Activated CD8-positive, alpha-beta T cell treated with anti-CD3 and anti-CD28 coated beads for 36 hours (primary cell): ENCODE data around the gene CTNNAL1. TPM values are rescaled to one million over a fixed set of nuclear protein-coding genes. Genes with fewer than 3 reads are reported as not detected.

Source experiments
- ATAC-seq: fragments of 200-7000 bp; cut with Tn5 transposase; one replicate; pipeline ENCODE4 v1.10.0; 2021; ENCODE audit warnings: mild to moderate bottlenecking, moderate library complexity
- CTCF ChIA-PET: fragments of 350-600 bp; sonication (Branson Sonifier 250); formaldehyde crosslinking; loops from one replicate; lab custom pipeline; 2021; ENCODE audit warnings: antibody characterized with exemption; lab: Charles Lee
- POLR2A ChIA-PET: fragments of 350-600 bp; sonication (Branson Sonifier 250); formaldehyde crosslinking; loops from one replicate; lab custom pipeline; 2021; ENCODE audit warnings: antibody characterized with exemption; lab: Charles Lee
- DNase-seq: peaks from one replicate; pipeline ENCODE4 v3.0.0-alpha.2; 2020
- H3K27ac Mint-ChIP-seq: one replicate; pipeline ENCODE4 v1.8.0; 2021; ENCODE audit warnings: mild to moderate bottlenecking, mixed read lengths
- H3K27me3 Mint-ChIP-seq: one replicate; pipeline ENCODE4 v1.8.0; 2021; ENCODE audit warnings: mixed read lengths
- H3K36me3 Mint-ChIP-seq: one replicate; pipeline ENCODE4 v1.8.0; 2021; ENCODE audit warnings: low read depth, mixed read lengths
- H3K4me1 Mint-ChIP-seq: one replicate; pipeline ENCODE4 v1.8.0; 2021; ENCODE audit warnings: low read depth, mixed read lengths
- H3K4me3 Mint-ChIP-seq: one replicate; pipeline ENCODE4 v1.8.0; 2021; ENCODE audit warnings: mild to moderate bottlenecking, moderate library complexity, mixed read lengths
- H3K9me3 Mint-ChIP-seq: one replicate; pipeline ENCODE4 v1.8.0; 2021; ENCODE audit warnings: mixed read lengths
- CTCF ChIP-seq: fragments of 200-600 bp; IDR thresholded peaks from one replicate; pipeline ENCODE4 v1.8.0; 2022; ENCODE audit warnings: antibody characterized with exemption, mild to moderate bottlenecking
- intact Hi-C: fragments of 100-400 bp; cut with micrococcal nuclease; formaldehyde crosslinking; loops from one replicate; pipeline ENCODE4 v1.10.0; 2022
- total RNA-seq, 2 experiments: library from RNA; stranded (reverse); gene quantifications; one replicate each; pipeline ENCODE4 v1.2.3, GENCODE V29; 2021

Gene CTNNAL1
- total RNA-seq, 2 experiments from 2014 or later, result 24.1 to 26.0 TPM

- CTCF ChIA-PET, result no interaction called here
- H3K4me3 Mint-ChIP-seq, result no peak overlapping the region
- H3K27ac Mint-ChIP-seq, result no peak overlapping the region
- TF ChIP-seq CTCF, result no peak
- peaks cover 10% of the 10 kb centered on the region for H3K9me3 Mint-ChIP-seq
- no peaks in the 10 kb centered on the region for H3K27me3 Mint-ChIP-seq
- H3K36me3 Mint-ChIP-seq, result peaks cover 21% of the 10 kb centered on the region
- POLR2A ChIA-PET, result no interaction called here
- peaks cover 7% of the 10 kb centered on the region for H3K4me1 Mint-ChIP-seq
- intact Hi-C loops, result no loop called here
- DNase-seq (no peak), ATAC-seq (no peak)
Observed at GRCh38 chr9:109001275-109001676, 12.0 kb downstream of the CTNNAL1 start.

- peaks cover 7% of the 10 kb centered on the region for H3K36me3 Mint-ChIP-seq
- intact Hi-C loops, result no loop called here
- no peak for TF ChIP-seq CTCF
- ChIA-PET CTCF (no interaction called here), POLR2A (interaction anchor here (1.0 kb wide), 1 partner anchor 13 kb away, joined by 3 read pairs; no protein-coding TSS in a partner anchor)
- DNase-seq (no peak), ATAC-seq (no peak)
- H3K9me3 Mint-ChIP-seq, result no peaks in the 10 kb centered on the region
- no peaks in the 10 kb centered on the region for H3K27me3 Mint-ChIP-seq
- no peak overlapping the region for H3K4me3 Mint-ChIP-seq
- H3K27ac Mint-ChIP-seq, result no peak overlapping the region
- H3K4me1 Mint-ChIP-seq, result peaks cover 10% of the 10 kb centered on the region
Observed at GRCh38 chr9:108997112-108997511, 16.2 kb downstream of the CTNNAL1 start.

GRCh38 chr9:108996643-108997042 lies 16.7 kb downstream of the CTNNAL1 start:
- no peaks in the 10 kb centered on the region for H3K9me3 Mint-ChIP-seq

DNA sequence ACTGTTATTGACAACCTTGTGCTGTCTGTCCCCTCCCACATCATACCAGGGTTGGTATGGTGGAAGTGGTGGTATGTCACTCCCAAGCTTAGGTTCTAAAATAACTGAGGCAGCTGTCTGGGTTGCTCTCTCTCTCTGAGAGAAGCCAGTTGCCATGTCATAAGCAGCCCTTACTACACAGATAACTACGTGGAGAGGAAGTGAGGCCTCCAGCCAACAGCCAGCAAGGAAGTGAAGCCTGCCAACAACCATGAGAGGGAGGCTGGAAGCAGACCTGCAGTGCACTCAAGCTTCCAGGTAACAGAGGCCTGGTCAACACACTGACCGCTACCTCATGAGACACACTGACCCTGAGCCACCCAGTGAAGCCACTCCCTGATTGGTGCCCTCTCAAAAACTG lies 18.6 kb downstream of the CTNNAL1 start:
- H3K9me3 Mint-ChIP-seq, result no peaks in the 10 kb centered on the region

More at GRCh38 chr9:108996643-108997042, 16.7 kb downstream of the CTNNAL1 start:
- ChIA-PET POLR2A (no interaction called here), CTCF (no interaction called here)
- DNase-seq, result no peak
- intact Hi-C loops, result no loop called here
- TF ChIP-seq CTCF, result no peak
- Mint-ChIP-seq H3K4me3 (no peak overlapping the region), H3K4me1 (peaks cover 10% of the 10 kb centered on the region), H3K27ac (no peak overlapping the region), H3K36me3 (peaks cover 7% of the 10 kb centered on the region), H3K27me3 (no peaks in the 10 kb centered on the region)
- ATAC-seq, result no peak

GRCh38 chr9:108991479-108991878 lies 21.8 kb downstream of the CTNNAL1 start:
- H3K27ac Mint-ChIP-seq, result no peak overlapping the region
- ATAC-seq (no peak), DNase-seq (no peak)
- intact Hi-C loops, result no loop called here
- H3K36me3 Mint-ChIP-seq, result peaks cover 16% of the 10 kb centered on the region
- H3K4me3 Mint-ChIP-seq, result no peak overlapping the region
- no peak for TF ChIP-seq CTCF
- no peaks in the 10 kb centered on the region for H3K9me3 Mint-ChIP-seq
- CTCF ChIA-PET, result no interaction called here
- no peaks in the 10 kb centered on the region for H3K27me3 Mint-ChIP-seq
- peaks cover 4% of the 10 kb centered on the region for H3K4me1 Mint-ChIP-seq
- POLR2A ChIA-PET, result no interaction called here

More for the DNA sequence above, 18.6 kb downstream of the CTNNAL1 start:
- no peak for TF ChIP-seq CTCF
- ChIA-PET CTCF (no interaction called here), POLR2A (no interaction called here)
- intact Hi-C loops, result no loop called here
- Mint-ChIP-seq H3K27me3 (no peaks in the 10 kb centered on the region), H3K36me3 (peaks cover 11% of the 10 kb centered on the region), H3K4me3 (no peak overlapping the region), H3K4me1 (peaks cover 4% of the 10 kb centered on the region), H3K27ac (no peak overlapping the region)
- ATAC-seq (peak; percentile 56), DNase-seq (no peak)
